H1 (cell line): ENCODE measurements around the gene PDIA6. TPM values are rescaled to one million over a fixed set of nuclear protein-coding genes. Genes with fewer than 3 reads are reported as not detected.

Source experiments
- CTCF ChIA-PET: fragments of 300-600 bp; sonication (Branson Sonifier 250); formaldehyde crosslinking; loops from one replicate; lab custom pipeline; 2021; ENCODE audit not compliant: partially characterized antibody; lab: Charles Lee
- POLR2A ChIA-PET: fragments of 300-600 bp; sonication (Branson Sonifier 250); formaldehyde crosslinking; loops from one replicate; lab custom pipeline; 2021; ENCODE audit warnings: inconsistent platforms; ENCODE audit not compliant: partially characterized antibody; lab: Charles Lee
- DNase-seq, 2 experiments: peaks; one replicate each; pipeline versions ENCODE4 v3.0.0 to v3.0.0-alpha.2; 2010 to 2022; ENCODE audit warnings: low spot score in 2 of 2, low read depth in 1 of 2, mixed read lengths in 1 of 2
- FAIRE-seq: peaks from 2 replicates; lab custom pipeline; 2011; peaks lifted over from hg19 to GRCh38; lab: Jason Lieb, UNC
- H2AFZ ChIP-seq: 2 replicates; pipeline ENCODE4 v1.8.1; 2012; ENCODE audit warnings: low read length, inconsistent platforms
- H2AK5ac ChIP-seq: 2 replicates; pipeline ENCODE4 v1.6.1; 2013; ENCODE audit warnings: low read depth, low read length
- H2BK120ac ChIP-seq: replicated peaks from 2 replicates; pipeline ENCODE3; 2013; ENCODE audit warnings: low read depth, low read length, inconsistent platforms
- H2BK12ac ChIP-seq: 2 replicates; pipeline ENCODE4 v1.6.1; 2013; ENCODE audit warnings: low read depth, low read length
- H2BK15ac ChIP-seq: 2 replicates; pipeline ENCODE4 v1.6.1; 2013; ENCODE audit warnings: low read length
- H2BK20ac ChIP-seq: 2 replicates; pipeline ENCODE4 v1.6.1; 2013; ENCODE audit warnings: low read length
- H2BK5ac ChIP-seq: 2 replicates; pipeline ENCODE4 v1.6.1; 2013; ENCODE audit warnings: low read depth, low read length
- H3K14ac ChIP-seq: 2 replicates; pipeline ENCODE4 v1.6.1; 2013; ENCODE audit warnings: inconsistent platforms; ENCODE audit not compliant: insufficient read length
- H3K18ac ChIP-seq: 2 replicates; pipeline ENCODE4 v1.6.1; 2013; ENCODE audit warnings: low read length; ENCODE audit errors: extremely low read depth
- H3K23ac ChIP-seq: 2 replicates; pipeline ENCODE4 v1.6.1; 2013; ENCODE audit warnings: inconsistent platforms; ENCODE audit not compliant: insufficient read length
- H3K23me2 ChIP-seq: 2 replicates; pipeline ENCODE4 v1.6.1; 2013; ENCODE audit warnings: low read depth, low read length
- H3K27ac ChIP-seq: 2 replicates; pipeline ENCODE4 v1.6.1; 2011; ENCODE audit warnings: low read depth, low read length, inconsistent platforms
- H3K27me3 ChIP-seq, 4 experiments: replicated peaks in 1 of 4; 1 replicate in 1 of 4; 2 replicates in 3 of 4; pipeline versions ENCODE4 v1.6.1 to v1.8.1; 2011 to 2013; ENCODE audit warnings: low read length in 3 of 4, mild to moderate bottlenecking in 3 of 4, inconsistent platforms in 2 of 4, mixed read lengths in 2 of 4, moderate library complexity in 1 of 4; ENCODE audit not compliant: control insufficient read depth in 3 of 4, insufficient read depth in 3 of 4; ENCODE audit errors: extremely low read depth in 1 of 4
- H3K36me3 ChIP-seq, 4 experiments: 2 replicates each; pipeline versions ENCODE4 v1.6.1 to v1.8.1; 2011 to 2013; ENCODE audit warnings: mild to moderate bottlenecking in 4 of 4, low read length in 3 of 4, moderate library complexity in 2 of 4, control low read depth in 1 of 4, inconsistent platforms in 1 of 4; ENCODE audit not compliant: insufficient read depth in 4 of 4, control insufficient read depth in 2 of 4
- H3K4ac ChIP-seq: replicated peaks from 2 replicates; pipeline ENCODE3; 2013; ENCODE audit warnings: low read length, low read depth, mixed read lengths, inconsistent platforms; ENCODE audit not compliant: insufficient read length
- H3K4me1 ChIP-seq, 4 experiments: replicated peaks in 1 of 4; 1 replicate in 1 of 4; 2 replicates in 3 of 4; pipeline versions ENCODE4 v1.6.1 to v1.8.1; 2011 to 2013; ENCODE audit warnings: low read length in 3 of 4, inconsistent platforms in 2 of 4, mixed read lengths in 1 of 4; ENCODE audit not compliant: insufficient read depth in 4 of 4, control insufficient read depth in 3 of 4
- H3K4me2 ChIP-seq, 2 experiments: 2 replicates each; pipeline versions ENCODE4 v1.6.1 to v1.8.1; 2011 to 2013; ENCODE audit warnings: low read depth in 2 of 2, low read length in 2 of 2, control low read depth in 1 of 2, inconsistent platforms in 1 of 2, mild to moderate bottlenecking in 1 of 2; ENCODE audit not compliant: insufficient read depth in 1 of 2
- H3K4me3 ChIP-seq, 4 experiments: fragments of 200-600, 300-600 bp in 1 of 4; sonication (generic), shearing (Covaris generic), sonication (Bioruptor Twin) in 1 of 4; 2 replicates each; pipeline versions ENCODE4 v1.5.1 to v1.8.1; 2011 to 2016; ENCODE audit warnings: low read length in 4 of 4, low read depth in 3 of 4, control low read depth in 2 of 4, inconsistent platforms in 2 of 4, mild to moderate bottlenecking in 2 of 4, mixed read lengths in 1 of 4, moderate library complexity in 1 of 4; ENCODE audit not compliant: insufficient read depth in 2 of 4; ENCODE audit errors: extremely low read depth in 1 of 4
- H3K56ac ChIP-seq: replicated peaks from 2 replicates; pipeline ENCODE3; 2013; ENCODE audit warnings: low read depth, mild to moderate bottlenecking, mixed read lengths, low read length, inconsistent platforms; ENCODE audit not compliant: insufficient read length
- H3K79me1 ChIP-seq: 2 replicates; pipeline ENCODE4 v1.6.1; 2013; ENCODE audit warnings: low read depth, low read length, control low read depth
- H3K79me2 ChIP-seq, 2 experiments: 2 replicates each; pipeline versions ENCODE4 v1.6.1 to v1.8.1; 2012 to 2013; ENCODE audit warnings: low read length in 2 of 2, mild to moderate bottlenecking in 2 of 2, inconsistent platforms in 1 of 2; ENCODE audit not compliant: insufficient read depth in 2 of 2, control insufficient read depth in 1 of 2
- H3K9ac ChIP-seq, 4 experiments: replicated peaks in 1 of 4; 1 replicate in 1 of 4; 2 replicates in 3 of 4; pipeline versions ENCODE4 v1.6.1 to v1.8.1; 2011 to 2013; ENCODE audit warnings: low read depth in 3 of 4, low read length in 3 of 4, control low read depth in 2 of 4, mild to moderate bottlenecking in 2 of 4, moderate library complexity in 2 of 4, inconsistent platforms in 1 of 4; ENCODE audit errors: extremely low read depth in 1 of 4
- H3K9me3 ChIP-seq, 2 experiments: 2 replicates each; pipeline versions ENCODE4 v1.6.1 to v1.8.1; 2012 to 2013; ENCODE audit warnings: mild to moderate bottlenecking in 2 of 2, moderate library complexity in 2 of 2, control low read depth in 1 of 2, inconsistent platforms in 1 of 2, low read depth in 1 of 2, low read length in 1 of 2, mixed read lengths in 1 of 2; ENCODE audit not compliant: insufficient read depth in 2 of 2
- H4K20me1 ChIP-seq, 2 experiments: replicated peaks in 1 of 2; 2 replicates each; pipeline versions ENCODE3 to v1.8.1; 2011 to 2013; ENCODE audit warnings: inconsistent platforms in 2 of 2, low read length in 2 of 2, mild to moderate bottlenecking in 1 of 2; ENCODE audit not compliant: insufficient read depth in 2 of 2, control insufficient read depth in 1 of 2
- H4K5ac ChIP-seq: 2 replicates; pipeline ENCODE4 v1.6.1; 2013; ENCODE audit warnings: low read length, low read depth, mixed read lengths, inconsistent platforms; ENCODE audit not compliant: insufficient read length
- H4K8ac ChIP-seq: 2 replicates; pipeline ENCODE4 v1.8.0; 2013; ENCODE audit warnings: mild to moderate bottlenecking, moderate library complexity, low read length, inconsistent platforms; ENCODE audit not compliant: insufficient read depth; ENCODE audit errors: extremely low read depth
- H4K91ac ChIP-seq: replicated peaks from 2 replicates; pipeline ENCODE3; 2013; ENCODE audit warnings: low read length, mixed read lengths, inconsistent platforms; ENCODE audit not compliant: insufficient read length
- BCL11A ChIP-seq, 2 experiments: IDR thresholded peaks; one replicate each; pipeline ENCODE4 v1.6.1; 2011; ENCODE audit warnings: low read depth in 2 of 2, low read length in 2 of 2, mild to moderate bottlenecking in 2 of 2
- CBX5 ChIP-seq: fragments of 300-800, 300-1000 bp; sonication (generic); IDR thresholded peaks from 2 replicates; pipeline ENCODE4 v1.7.1; 2016; ENCODE audit warnings: antibody characterized with exemption, low read length, low read depth
- CEBPB ChIP-seq: IDR thresholded peaks from 2 replicates; pipeline ENCODE4 v1.6.1; 2012; ENCODE audit warnings: low read depth, low read length
- CTBP2 ChIP-seq: IDR thresholded peaks from 2 replicates; pipeline ENCODE4 v1.7.0; 2011; ENCODE audit warnings: borderline replicate concordance, mild to moderate bottlenecking, moderate library complexity, mixed read lengths, low read length; ENCODE audit not compliant: insufficient read depth, insufficient read length
- JUND ChIP-seq: IDR thresholded peaks from 2 replicates; pipeline ENCODE4 v1.6.1; 2011; ENCODE audit warnings: mild to moderate bottlenecking, improper control_type of control experiment, low read length
- POLR2AphosphoS5 ChIP-seq: IDR thresholded peaks from 2 replicates; pipeline ENCODE4 v1.6.1; 2011; ENCODE audit warnings: low read depth, low read length
- SP4 ChIP-seq: IDR thresholded peaks from 2 replicates; pipeline ENCODE4 v1.6.1; 2012; ENCODE audit warnings: low read length, inconsistent platforms
- SUZ12 ChIP-seq: fragments of 200-600 bp; sonication (generic); IDR thresholded peaks from 2 replicates; pipeline ENCODE4 v1.6.1; 2012; ENCODE audit warnings: mild to moderate bottlenecking, inconsistent platforms, low read length, moderate library complexity, mixed read lengths
- WGBS, 2 experiments: shearing (Covaris generic) in 1 of 2; methylation state at CpG; one replicate each; pipeline versions ENCODE4 v1.1.6 to v1.1.7; 2013 to 2015; ENCODE audit warnings: low lambda C conversion rate in 2 of 2, mixed read lengths in 2 of 2, inconsistent platforms in 1 of 2, low coverage in 1 of 2, missing lambda C conversion rate in 1 of 2; ENCODE audit not compliant: insufficient replicate concordance in 2 of 2, insufficient coverage in 1 of 2, insufficient read length in 1 of 2; ENCODE audit errors: extremely low coverage in 1 of 2, missing lambda C conversion rate in 1 of 2; 5-methylcytosine and 5-hydroxymethylcytosine counted together
- polyA plus RNA-seq, 7 experiments: library from polyadenylated mRNA; depleted of rRNA in 3 of 7; stranded (reverse) in 5 of 7; unstranded in 2 of 7; fragments of >200 nt in 5 of 7; fragments of 200-250 nt in 2 of 7; gene quantifications; 1 replicate in 5 of 7; 2 replicates in 1 of 7; 4 replicates in 1 of 7; pipeline versions ENCODE4 v1.2.1 to v1.2.3, GENCODE V29; 2011 to 2013; ENCODE audit warnings: missing spikeins in 2 of 7, mixed read lengths in 2 of 7
- total RNA-seq: library from RNA; stranded (reverse); fragmentation: NEBNext Ultra II Directional; extraction: Animal tissue kit (Norgen Biotek cat#: 25700); gene quantifications from 2 replicates; pipeline ENCODE4 v1.2.1, GENCODE V29; 2021
- TF ChIP-seq, protein P1 (sequence below): IDR thresholded peaks from 2 replicates; pipeline ENCODE4 v1.6.1; 2012; ENCODE audit warnings: low read length, inconsistent platforms

PDIA6 gene
- total and polyA plus RNA-seq, 2 of the 8 experiments (the other 6 are each of a cell fraction or from before 2014, with no cell fraction given), result 181 to 384 TPM

DNA sequence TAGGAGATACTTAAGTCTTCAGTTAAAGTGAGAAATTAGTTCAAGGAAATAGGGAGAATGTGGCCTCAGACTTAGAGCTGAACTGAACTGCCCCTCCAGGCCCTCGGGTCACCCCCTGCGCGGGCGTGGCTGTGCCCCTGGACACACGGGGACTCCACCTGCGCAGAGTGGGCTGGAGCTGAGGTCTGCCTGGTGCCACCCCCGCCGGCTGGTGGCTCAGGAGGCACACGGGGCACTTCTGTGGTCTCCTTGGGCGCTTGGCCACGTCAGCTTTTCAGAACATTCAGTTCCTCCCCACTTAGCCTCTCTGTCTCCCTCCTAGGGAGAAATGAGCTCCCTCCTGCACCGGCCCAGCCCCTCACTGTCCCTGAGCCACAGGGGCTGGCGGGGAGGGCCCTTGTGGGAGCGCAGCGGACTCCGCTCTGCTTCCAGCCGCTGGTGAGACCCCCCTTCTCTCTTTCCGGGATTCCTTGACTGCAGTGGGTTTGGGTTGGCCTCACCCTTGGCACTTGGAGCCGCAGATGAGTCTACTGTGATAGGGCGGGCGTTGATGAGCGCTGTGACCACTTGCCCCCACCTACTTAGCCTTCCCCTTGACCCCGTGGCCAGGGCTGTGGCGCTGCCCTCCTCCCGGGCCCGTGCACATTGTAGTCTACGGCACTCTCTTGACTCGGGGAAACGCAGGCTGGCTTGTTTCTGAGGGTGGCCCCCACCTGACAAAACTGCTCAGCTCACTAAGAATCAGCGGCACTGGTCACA, 18.2 kb upstream of the PDIA6 start:
- peaks cover 0 to 7% (median 4%) of the 10 kb centered on the region in 4 experiments; a peak in 3 of 7 replicates for H3K27me3 ChIP-seq
- no peak overlapping the region for H3K23ac ChIP-seq
- POLR2A ChIA-PET, result interaction anchor here (0.6 to 1.7 kb wide), 2 partner anchors 11 to 104 kb away, joined by 3 to 5 read pairs; no protein-coding TSS in a partner anchor
- no peaks in the 10 kb centered on the region for H3K79me2 ChIP-seq
- H3K4me1 ChIP-seq, result peaks cover 0 to 7% (median 4%) of the 10 kb centered on the region in 4 experiments; a peak in 5 of 7 replicates
- no peak overlapping the region for H4K5ac ChIP-seq
- H3K18ac ChIP-seq, result no peak overlapping the region
- peak overlapping the region; percentile 2 for H4K91ac ChIP-seq
- H3K14ac ChIP-seq, result no peak overlapping the region
- no peak overlapping the region for H2BK5ac ChIP-seq
- no peak overlapping the region for H2BK20ac ChIP-seq
- H3K79me1 ChIP-seq, result no peaks in the 10 kb centered on the region
- no peak overlapping the region for H3K4ac ChIP-seq
- WGBS, 2 experiments, result 88% methylated on average over 24 of the region's 30 CpGs; no CpG with 5 or more reads in 1 of the 2 experiments
- H3K56ac ChIP-seq, result no peak overlapping the region
- H3K9ac ChIP-seq, result no peak overlapping the region; a peak in 1 of 7 replicates
- no peak overlapping the region for H3K27ac ChIP-seq
- CTCF ChIA-PET, result interaction anchor here (0.7 to 11.2 kb wide), 29 partner anchors 8 to 782 kb away, joined by 3 to 234 read pairs (median 6); partner anchors contain the start of genes KCNF1 and PDIA6
- no peaks in the 10 kb centered on the region for H3K36me3 ChIP-seq
- FAIRE-seq, result no peak
- no peak overlapping the region for H2BK120ac ChIP-seq
- H4K8ac ChIP-seq, result peak overlapping the region; percentile 71
- H2BK15ac ChIP-seq, result peak overlapping the region; percentile 18; the same call in 1 of the 2 replicates
- no peaks in the 10 kb centered on the region for H4K20me1 ChIP-seq
- no peaks in the 10 kb centered on the region for H3K23me2 ChIP-seq
- no peak for DNase-seq
- H2AFZ ChIP-seq, result no peak overlapping the region
- no peak overlapping the region for H2AK5ac ChIP-seq
- H2BK12ac ChIP-seq, result no peak overlapping the region
- H3K4me3 ChIP-seq, result no peak overlapping the region
- H3K9me3 ChIP-seq, result no peaks in the 10 kb centered on the region
- H3K4me2 ChIP-seq, result no peak overlapping the region
- TF ChIP-seq CTBP2 (no peak), SP4 (no peak), JUND (no peak), BCL11A (IDR thresholded peaks at IDR 0.05; ENCODE audit: low read depth in 2 of 2, low read length in 2 of 2) (no peak), CEBPB (no peak), CBX5 (no peak), SUZ12 (no peak), POLR2AphosphoS5 (no peak)
- TF ChIP-seq, protein P1, sequence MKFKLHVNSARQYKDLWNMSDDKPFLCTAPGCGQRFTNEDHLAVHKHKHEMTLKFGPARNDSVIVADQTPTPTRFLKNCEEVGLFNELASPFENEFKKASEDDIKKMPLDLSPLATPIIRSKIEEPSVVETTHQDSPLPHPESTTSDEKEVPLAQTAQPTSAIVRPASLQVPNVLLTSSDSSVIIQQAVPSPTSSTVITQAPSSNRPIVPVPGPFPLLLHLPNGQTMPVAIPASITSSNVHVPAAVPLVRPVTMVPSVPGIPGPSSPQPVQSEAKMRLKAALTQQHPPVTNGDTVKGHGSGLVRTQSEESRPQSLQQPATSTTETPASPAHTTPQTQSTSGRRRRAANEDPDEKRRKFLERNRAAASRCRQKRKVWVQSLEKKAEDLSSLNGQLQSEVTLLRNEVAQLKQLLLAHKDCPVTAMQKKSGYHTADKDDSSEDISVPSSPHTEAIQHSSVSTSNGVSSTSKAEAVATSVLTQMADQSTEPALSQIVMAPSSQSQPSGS, result no peak
